Embryonic facial prominence (tissue), 1 donor: ENCODE results near the gene UBE2D3.

Experiments
- DNase-seq: peaks from one replicate; pipeline ENCODE4 v3.0.0-alpha.2; 2016; ENCODE audit errors: extremely low spot score

Gene UBE2D3

DNA sequence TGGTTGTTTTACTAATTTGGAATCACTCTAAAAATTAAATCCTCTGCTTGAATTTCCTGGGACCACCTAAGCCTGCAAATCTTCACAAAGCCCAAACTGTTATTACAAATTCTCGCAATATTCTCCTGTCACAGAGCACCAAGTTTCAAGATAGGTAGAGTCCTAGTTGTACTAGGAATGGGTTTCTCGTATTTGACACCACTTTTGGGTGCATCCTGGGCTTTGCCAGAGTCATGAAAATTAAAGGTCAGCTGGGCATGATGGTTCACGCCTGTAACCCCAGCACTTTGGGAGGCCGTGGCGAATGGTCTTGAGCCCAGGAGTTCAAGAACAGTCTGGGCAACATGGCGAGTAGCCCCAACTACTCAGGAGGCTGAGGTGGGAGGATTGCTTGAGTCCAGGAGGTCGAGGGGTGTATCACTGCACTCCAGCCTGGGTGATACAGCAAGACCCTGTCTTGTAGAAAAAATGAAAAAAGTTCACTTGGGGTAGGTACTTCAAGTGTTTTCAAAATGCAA is 36.0 kb downstream of the UBE2D3 start:
- no peak for DNase-seq

DNA sequence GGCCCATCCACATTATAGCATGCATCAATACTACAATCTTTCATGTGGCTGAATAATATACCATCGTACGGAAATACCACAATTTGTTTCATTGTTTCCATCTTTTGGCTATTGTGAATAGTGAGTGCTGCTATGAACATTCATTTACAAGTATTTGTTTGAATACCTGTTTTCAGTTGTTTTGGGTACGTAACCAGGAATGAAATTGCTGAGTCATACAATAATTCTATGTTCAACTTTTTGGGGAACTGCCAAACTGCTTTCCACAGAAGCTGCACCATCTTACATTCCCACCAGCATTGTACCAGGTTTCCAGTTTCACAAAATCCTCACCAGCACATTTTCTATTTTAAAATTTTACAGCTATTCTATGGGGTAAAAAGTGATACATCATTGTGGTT is 38.0 kb downstream of the UBE2D3 start:
- no peak for DNase-seq

- no peak for DNase-seq
Observed at GRCh38 chr4:102787944-102788343, 39.4 kb downstream of the UBE2D3 start.

DNA sequence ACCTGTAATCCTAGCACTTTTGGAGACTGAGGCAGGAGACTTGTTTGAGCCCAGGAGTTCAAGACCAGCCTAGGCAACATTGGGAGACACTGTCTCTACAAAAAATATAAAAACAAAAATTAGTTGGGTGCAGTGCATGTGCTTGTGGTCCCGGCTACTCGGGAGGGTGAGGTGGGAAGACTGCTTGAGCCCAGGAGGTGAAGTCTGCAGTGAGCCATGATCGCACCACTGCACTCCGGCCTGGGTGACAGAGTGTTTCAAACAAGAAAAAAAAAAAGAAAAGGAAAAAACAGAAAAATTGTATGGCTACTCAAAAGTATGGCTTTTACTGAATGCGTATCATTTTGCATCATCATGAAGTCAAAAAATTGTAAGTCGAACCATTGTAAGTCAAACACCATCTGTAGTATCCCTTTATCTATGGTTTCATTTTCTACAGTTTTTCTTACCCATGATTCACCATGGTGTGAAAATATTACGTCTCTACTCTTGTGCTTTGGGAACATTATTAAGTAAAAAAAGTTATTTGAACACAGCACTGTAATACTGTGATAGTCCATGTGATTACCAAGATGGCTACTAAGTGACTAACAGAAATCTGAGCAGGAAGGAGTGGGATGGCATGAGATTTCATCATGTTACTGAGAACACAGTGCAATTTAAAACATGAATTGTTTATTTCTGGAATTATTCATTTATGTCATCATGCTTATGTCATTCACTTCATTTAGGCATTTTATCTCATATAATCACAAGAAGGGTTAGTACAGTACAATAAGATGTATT is 40.1 kb downstream of the UBE2D3 start:
- DNase-seq, result no peak

DNA sequence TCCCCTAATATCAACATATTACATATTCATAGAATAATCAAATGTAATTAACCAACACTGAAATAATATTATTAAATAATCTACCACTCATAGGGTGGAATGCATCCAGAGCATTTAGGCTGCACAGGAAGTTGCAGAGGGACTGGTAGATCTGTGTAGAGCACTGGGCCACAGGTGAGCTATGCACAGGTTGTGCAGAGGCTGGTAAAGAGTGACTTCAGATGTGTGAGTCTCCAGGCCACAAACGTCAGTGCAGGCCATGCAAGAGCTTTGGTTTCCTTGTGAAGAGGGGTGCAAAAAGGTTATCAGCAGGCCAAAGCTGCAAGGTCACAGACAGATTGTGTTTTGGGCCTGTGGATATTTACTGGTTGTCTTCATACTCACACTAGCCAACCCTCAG is 41.1 kb downstream of the UBE2D3 start:
- DNase-seq, result no peak

- DNase-seq, result no peak
Observed at GRCh38 chr4:102783006-102783405, 44.3 kb downstream of the UBE2D3 start.

- no peak for DNase-seq
Observed at GRCh38 chr4:102781570-102781969, 45.8 kb downstream of the UBE2D3 start.

DNA sequence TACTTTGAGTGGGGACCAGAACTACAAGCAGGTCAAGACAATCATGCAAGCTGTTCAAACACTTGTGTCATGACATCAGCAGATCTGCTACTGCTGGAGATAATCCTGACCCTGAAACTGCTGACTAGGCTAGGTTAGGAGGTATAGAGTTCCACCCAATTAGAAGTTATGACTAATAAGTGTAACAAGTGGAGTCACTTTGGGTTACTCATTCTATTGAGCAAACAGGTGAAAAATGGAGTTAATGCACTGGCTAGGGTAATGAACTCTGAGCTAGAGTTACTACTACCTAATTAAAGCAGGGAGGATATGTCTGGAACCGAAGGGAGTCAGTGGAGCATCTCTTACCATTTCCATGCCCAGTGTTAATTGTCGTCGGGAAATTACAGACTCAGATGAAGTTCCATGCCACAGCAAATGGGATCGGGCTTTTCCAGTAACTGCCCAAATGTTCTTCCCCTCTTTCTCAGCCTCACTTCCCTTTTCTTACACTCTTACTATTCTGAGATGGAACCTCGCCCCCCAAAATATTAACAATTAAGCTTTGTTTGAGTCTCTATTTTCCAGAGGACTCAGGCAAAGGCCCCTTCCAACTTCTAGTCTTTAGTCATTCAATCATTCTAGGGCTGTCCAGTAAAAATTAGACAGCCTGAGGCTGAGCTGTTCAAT is 46.7 kb downstream of the UBE2D3 start:
- no peak for DNase-seq

DNA sequence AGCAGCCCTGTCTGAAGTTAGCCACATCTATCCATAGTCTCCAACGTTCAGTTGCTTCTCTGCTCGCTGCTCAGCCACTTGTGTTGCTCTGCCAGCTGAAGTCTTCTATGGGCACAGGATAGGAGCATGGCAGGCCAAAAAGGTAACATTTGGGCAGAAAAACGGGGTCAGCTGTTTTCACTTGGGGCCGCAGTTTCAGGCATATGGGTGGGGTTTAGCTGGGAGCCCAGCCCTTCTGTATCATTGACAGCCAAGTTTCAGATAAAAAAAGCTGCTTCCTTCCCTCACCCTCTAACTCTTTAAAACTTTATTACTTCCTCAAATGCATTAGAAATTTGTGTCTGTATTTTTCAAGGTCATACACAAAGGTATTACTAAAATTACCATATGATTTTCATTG is 48.1 kb downstream of the UBE2D3 start:
- DNase-seq, result no peak

DNA sequence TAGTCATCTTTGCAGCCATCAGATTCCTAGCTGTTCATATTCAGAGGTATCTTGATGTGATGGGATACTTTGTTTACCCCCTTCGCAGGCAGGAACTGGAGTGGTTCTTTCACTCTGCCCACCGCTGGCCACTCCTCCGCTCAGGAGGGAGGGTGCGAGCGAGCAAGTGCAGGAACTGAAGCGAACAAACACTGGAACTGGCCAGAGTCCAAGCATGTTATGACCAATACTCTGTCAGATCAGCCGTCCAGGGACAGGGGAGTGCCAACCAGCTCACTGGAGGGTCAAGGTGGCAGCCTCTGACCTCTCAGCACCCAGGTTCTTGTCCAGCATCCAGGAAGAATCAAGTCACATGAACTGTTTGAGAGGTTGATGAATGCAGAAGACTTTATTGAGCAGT is 48.6 kb downstream of the UBE2D3 start:
- DNase-seq, result no peak

DNA sequence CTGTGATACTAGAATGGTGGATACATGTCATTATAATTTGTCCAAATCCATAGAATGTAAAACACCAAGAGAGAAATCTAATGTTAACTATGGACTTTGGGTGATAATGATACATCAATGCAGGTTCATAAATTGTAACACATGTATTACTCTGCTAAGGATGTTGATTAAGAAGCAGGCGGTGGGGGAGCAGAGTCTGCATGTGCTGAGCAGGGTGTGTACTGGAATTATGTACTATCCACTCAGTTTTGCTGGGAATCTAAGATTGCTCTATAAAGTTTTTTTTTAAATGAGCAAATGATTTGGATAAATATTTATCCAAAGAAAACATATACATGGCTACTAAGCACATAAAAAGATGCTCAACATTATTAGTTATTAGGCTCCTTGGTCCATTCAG is 51.5 kb downstream of the UBE2D3 start:
- no peak for DNase-seq

DNA sequence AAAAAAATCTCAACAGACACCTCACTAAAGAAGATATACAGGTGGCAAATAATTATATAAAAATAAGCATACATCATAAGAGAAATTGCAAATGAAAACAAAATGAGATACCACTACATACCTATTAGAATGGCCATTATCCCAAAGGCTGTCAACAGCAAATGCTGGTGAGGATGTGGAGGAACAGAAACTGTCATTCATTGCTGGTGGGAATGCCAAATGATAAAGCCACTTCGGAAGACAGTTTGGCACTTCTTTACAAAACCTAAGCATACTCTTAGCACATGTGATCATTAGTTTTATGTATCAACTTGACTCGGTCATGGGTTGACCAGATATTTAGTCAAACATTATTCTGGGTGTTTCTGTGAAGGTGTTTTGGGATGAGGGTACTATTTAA is 53.1 kb downstream of the UBE2D3 start:
- no peak for DNase-seq

DNA sequence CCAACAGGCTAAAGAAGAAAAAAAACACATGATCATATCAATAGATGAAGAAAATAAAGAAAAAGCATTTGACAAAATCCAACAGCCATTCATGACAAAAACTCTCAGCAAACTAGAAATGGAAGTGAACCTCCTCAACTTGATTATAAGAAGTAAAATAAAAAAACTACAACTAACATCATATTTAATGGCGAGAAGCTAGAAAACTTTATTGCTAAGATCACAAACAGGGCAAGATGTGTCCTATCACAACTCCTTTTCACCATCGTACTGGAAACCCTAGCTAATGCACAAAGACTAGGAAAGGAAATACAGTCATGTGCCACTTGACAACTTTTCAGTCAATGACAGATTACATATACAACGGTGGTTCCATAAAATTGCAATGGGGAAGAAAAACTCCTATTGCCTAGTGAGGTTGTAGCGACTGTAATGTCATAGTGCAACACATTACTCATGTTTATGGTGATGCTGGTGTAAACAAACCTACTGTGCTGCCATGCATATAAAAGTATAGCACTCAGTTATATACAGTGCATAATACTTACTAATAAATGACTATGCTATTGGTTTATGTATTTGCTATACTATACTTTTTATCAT is 54.5 kb downstream of the UBE2D3 start:
- DNase-seq, result no peak

GRCh38 chr4:102764901-102765300 is 62.5 kb downstream of the UBE2D3 start:
- no peak for DNase-seq

GRCh38 chr4:102761906-102762305 is 65.4 kb downstream of the UBE2D3 start:
- no peak for DNase-seq

- DNase-seq, result no peak
Observed at GRCh38 chr4:102761296-102761701, 66.1 kb downstream of the UBE2D3 start.

DNA sequence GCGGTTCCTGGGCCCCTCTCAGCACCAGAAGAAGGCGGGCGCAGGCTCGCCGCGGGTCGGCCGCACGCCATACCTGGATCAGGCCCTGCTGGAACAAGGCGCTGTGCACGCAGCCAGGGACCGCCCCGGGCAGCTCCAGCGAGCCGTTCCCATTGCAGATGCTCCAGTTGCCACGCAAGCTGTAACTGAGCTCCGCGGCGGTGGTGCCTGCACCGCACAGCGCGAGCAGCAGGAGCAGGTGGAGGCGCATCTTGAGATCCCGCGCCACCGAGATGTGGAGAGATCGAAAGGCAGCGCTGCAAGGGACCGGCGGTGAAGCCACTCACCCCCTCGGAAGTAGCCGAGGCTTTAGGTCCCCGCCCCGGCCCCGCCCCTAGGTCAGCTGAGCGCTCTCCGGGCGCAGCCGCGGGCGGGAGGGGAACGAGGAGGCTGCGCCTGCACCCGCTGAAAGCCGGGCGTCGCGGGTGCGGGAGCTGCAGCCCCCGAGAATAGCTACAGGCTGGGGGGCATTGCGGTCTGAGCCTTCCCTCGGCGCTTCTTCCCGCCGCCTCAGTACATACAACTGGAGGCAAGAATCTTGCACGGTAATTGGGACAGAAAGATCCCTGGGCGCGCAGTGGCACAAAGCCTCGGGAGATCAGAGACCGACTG is 66.6 kb downstream of the UBE2D3 start, which contains the start of gene MANBA:
MANBA (minus strand) TSS at position 324 of the 651 bp plus-strand sequence; CDS start at position 250, 74 bp downstream.
- no peak for DNase-seq

GRCh38 chr4:102759831-102760644 is 67.3 kb downstream of the UBE2D3 start:
- DNase-seq, result no peak

DNA sequence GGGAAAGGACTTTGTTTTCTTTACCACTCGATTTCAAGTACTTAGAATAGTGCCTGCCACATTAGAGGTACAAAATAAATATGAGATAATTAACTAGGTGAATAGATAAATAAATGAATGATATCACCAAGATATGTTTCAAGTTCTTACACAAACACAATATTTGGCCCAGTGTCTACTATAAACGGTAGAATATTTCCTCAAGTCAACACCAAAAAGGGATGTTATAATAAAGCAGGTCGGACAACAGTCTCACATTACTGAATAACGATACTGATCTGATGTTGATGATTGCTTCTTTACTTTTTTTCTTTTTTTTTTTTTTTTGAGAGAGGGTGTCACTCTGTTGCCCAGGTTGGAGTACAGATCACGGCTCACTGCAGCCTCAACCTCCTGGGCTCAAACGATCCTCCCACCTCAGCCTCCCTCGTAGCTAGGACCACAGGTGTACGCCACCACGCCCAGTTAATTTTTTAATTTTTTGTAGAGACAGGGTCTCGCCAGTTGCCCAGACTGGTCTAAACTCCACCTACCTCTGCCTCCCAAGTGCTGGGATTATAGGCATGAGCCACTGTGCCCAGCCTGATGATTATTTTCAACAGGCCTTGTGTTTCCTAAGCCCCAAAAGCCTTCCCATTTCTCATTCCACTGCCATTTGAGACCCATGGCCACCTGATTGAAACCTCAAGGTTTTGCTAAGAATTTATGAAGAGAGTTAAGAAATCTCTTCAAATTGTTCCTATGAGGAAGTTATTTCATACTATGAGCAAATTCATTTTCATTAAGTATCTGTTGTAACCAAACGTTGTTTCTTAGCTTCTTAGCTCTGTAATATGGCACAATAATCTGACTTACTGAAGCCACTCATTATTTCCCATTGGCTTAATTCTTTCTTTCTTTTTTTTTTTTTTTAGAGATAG is 68.8 kb downstream of the UBE2D3 start:
- DNase-seq, result no peak

DNA sequence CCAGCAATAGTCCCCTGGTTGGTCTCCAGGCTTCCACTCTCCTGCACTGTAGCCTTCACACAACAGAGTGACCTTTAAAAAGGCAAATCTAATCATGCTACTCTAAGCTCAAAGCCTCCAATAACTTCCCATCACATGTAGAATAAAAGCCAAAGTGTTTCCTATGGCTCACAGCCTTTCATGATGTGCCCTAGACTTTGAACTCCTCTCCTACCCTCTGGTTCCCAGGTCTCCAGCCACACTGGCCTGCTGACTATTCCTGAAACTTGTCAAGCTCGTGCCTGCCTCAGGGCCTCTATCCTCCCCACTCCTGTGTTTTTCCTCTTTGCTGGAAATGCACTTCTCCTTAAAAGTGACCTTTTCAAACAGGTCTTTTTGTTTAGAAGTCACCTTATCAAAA is 69.7 kb downstream of the UBE2D3 start:
- DNase-seq, result no peak
